Measurements from ENCODE around the gene LRSAM1. TPM values are rescaled to one million over a fixed set of nuclear protein-coding genes. Genes with fewer than 3 reads are reported as not detected.
A peak's percentile ranks its signal among the peaks of the same experiment; 100 is the strongest.

Gene LRSAM1
- total RNA-seq, 1 experiment from 2014 or later = 6.4 TPM

DNA sequence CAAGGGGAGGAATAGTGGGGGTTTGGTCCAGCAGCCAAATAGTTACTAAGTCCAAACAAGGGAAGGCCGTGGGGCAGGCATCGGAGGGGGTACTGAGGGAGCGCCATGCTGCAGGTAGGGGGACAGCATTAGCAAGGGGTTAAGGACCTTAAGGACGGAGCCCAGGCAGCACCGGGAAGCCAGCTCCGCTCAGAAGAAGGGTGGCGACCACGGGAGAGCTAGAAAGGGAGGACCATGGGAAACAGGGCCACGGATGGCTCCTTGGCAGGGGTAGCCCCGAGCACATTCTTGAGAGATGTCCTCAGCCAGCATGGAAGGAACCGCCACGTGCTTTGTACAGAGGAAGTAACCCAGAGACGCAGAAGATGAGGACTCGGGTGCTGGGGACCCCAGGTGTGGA is 84.5 kb downstream of the LRSAM1 start:
- DNase-seq (ENCODE audit: low read depth, low spot score) = no peak
- in situ Hi-C loops (cut with HindIII; ENCODE audit: low pct_unique_long_range_greater_than_20kb, low sequenced_read_pairs) = no loop called here

GRCh38 chr9:127536499-127536898 is 85.2 kb downstream of the LRSAM1 start:
- in situ Hi-C loops (cut with HindIII; ENCODE audit: low pct_unique_long_range_greater_than_20kb, low sequenced_read_pairs) = no loop called here
- no peak for DNase-seq (ENCODE audit: low read depth, low spot score)

GRCh38 chr9:127537014-127537413 is 85.7 kb downstream of the LRSAM1 start:
- no peak for DNase-seq (ENCODE audit: low read depth, low spot score)
- in situ Hi-C loops (cut with HindIII; ENCODE audit: low pct_unique_long_range_greater_than_20kb, low sequenced_read_pairs) = no loop called here

DNA sequence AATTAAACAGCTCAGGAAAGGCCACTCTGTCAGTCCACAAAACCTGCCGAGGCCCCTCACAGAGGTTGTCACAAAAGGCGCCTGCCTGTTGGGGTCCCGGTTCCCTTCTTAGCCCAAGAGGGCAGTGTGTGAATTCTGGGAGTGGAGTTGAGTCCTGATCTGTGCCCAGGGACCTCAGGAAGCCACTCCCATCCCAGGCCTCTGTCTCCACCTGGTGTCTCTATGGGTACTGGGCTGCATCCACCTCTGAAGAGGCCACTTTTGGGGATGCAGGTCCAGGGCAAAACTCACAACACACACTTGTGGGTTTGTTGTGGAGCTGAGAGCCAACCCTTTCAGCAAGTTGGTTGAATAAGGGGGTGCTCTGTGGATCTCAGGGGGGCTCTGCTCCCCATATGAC is 86.5 kb downstream of the LRSAM1 start:
- in situ Hi-C loops (cut with HindIII; ENCODE audit: low pct_unique_long_range_greater_than_20kb, low sequenced_read_pairs) = no loop called here
- DNase-seq (ENCODE audit: low read depth, low spot score) = no peak

- in situ Hi-C loops (cut with HindIII; ENCODE audit: low pct_unique_long_range_greater_than_20kb, low sequenced_read_pairs) = no loop called here
- no peak for DNase-seq (ENCODE audit: low read depth, low spot score)
These were observed 87.5 kb downstream of the LRSAM1 start for GRCh38 chr9:127538849-127539258.

GRCh38 chr9:127539259-127539981 is 88.1 kb downstream of the LRSAM1 start:
- in situ Hi-C loops (cut with HindIII; ENCODE audit: low pct_unique_long_range_greater_than_20kb, low sequenced_read_pairs) = no loop called here
- no peak for DNase-seq (ENCODE audit: low read depth, low spot score)

DNA sequence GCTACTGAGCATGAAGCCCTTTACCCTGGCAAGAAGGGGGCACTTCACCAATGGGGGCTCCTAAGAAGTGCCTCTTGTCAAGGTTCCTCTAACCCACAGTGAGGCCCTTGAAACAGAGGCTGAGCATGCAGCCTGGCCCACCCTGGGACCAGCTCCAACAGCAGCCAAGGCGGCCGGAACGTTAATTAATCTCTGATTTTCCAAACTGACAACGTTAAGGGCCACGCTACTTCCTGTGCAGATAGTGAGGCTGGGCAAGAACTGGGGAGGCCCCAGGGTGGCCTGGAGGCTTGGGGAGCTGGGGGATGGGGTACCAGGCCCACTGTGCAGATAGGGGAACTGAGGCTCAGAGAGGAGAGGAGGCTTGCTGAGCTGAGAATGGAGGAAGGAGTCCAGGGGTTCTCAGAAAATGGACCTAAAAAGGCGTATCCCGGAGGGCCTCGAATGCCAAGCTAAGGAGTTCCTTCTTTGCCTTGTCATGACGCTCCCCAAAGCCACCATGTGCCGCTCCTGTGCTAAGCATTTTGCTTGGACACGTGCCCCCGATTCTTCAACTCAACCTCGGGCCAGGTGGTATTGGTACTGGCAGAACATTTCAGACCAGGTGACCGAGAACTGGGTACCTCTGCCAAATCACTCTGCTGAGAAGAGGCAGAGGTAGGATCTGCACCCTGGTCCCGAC is 88.8 kb downstream of the LRSAM1 start:
- in situ Hi-C loops (cut with HindIII; ENCODE audit: low pct_unique_long_range_greater_than_20kb, low sequenced_read_pairs) = no loop called here
- no peak for DNase-seq (ENCODE audit: low read depth, low spot score)

DNA sequence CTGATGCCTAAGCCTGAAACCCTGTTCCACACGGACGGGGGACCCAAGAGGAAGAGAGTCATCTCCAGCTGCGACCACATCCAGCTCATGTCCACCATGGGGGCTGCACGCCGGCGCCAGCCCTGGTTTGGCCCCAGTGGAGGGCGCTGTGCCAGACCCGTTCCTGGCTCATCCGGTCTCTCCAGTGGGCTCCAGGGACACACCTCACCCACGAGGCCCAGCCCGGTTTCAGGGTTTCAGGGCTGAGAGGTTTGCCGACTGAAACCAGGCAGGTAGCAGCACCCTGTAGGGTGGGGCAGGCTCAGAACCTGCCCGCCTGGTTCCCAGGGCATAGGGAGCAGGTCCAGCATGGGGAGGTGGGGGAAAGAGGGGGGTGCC is 89.3 kb downstream of the LRSAM1 start:
- in situ Hi-C loops (cut with HindIII; ENCODE audit: low pct_unique_long_range_greater_than_20kb, low sequenced_read_pairs) = no loop called here
- DNase-seq (ENCODE audit: low read depth, low spot score) = no peak

DNA sequence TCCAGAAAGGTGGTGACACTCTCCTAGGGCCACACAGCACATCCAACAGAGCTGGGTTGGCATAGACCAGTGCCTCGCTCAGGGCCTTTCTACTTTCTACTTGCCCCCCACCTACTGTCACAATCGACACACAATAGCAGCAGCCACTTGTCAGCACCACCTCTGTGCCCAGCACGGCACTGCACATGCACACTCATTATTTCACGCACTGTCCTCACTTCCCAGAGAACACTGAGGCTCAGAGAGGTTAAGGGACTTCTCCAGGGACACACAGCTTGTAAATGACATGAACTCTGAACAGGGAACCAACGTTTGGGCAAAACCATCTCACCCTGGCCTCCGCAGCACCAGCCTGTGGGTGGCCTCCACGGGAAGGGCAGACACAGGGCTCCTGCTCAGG is 89.9 kb downstream of the LRSAM1 start:
- DNase-seq (ENCODE audit: low read depth, low spot score) = no peak
- in situ Hi-C loops (cut with HindIII; ENCODE audit: low pct_unique_long_range_greater_than_20kb, low sequenced_read_pairs) = no loop called here

- in situ Hi-C loops (cut with HindIII; ENCODE audit: low pct_unique_long_range_greater_than_20kb, low sequenced_read_pairs) = no loop called here
- DNase-seq (ENCODE audit: low read depth, low spot score) = no peak
These were observed 90.6 kb downstream of the LRSAM1 start for GRCh38 chr9:127541865-127542264.

GRCh38 chr9:127543221-127543620 is 91.9 kb downstream of the LRSAM1 start:
- in situ Hi-C loops (cut with HindIII; ENCODE audit: low pct_unique_long_range_greater_than_20kb, low sequenced_read_pairs) = no loop called here
- no peak for DNase-seq (ENCODE audit: low read depth, low spot score)

DNA sequence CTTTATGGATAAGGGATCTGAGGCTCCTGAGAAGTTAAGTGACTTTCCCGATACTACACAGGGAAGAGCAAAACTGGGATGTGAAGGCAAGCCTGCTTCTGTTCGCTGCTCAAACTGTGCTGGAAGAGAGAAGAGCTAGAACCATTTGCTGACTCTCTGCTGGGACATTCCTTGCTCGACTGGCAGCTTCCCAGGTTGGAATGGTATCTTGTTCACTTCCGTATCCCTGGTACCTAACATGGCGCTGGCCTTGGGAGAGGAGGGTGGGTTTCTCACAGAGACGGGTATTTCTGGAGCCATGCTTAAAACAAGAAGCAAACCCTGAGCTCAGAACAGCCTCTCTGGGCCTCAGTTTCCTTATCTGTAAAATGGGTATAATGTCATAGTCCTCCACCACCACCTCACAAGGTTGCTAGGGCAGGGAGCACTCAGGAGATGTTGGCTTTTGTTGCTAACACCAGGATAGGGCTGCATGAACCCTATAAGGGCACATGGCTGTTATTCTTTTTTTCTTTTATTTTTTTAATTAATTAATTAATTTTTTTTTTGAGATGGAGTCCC is 92.7 kb downstream of the LRSAM1 start:
- in situ Hi-C loops (cut with HindIII; ENCODE audit: low pct_unique_long_range_greater_than_20kb, low sequenced_read_pairs) = no loop called here

GRCh38 chr9:127545196-127546124 is 94.2 kb downstream of the LRSAM1 start:
- in situ Hi-C loops (cut with HindIII; ENCODE audit: low pct_unique_long_range_greater_than_20kb, low sequenced_read_pairs) = no loop called here
- DNase-seq (ENCODE audit: low read depth, low spot score) = peak; percentile 82

More for the DNA sequence above, 92.7 kb downstream of the LRSAM1 start:
- no peak for DNase-seq (ENCODE audit: low read depth, low spot score)

DNA sequence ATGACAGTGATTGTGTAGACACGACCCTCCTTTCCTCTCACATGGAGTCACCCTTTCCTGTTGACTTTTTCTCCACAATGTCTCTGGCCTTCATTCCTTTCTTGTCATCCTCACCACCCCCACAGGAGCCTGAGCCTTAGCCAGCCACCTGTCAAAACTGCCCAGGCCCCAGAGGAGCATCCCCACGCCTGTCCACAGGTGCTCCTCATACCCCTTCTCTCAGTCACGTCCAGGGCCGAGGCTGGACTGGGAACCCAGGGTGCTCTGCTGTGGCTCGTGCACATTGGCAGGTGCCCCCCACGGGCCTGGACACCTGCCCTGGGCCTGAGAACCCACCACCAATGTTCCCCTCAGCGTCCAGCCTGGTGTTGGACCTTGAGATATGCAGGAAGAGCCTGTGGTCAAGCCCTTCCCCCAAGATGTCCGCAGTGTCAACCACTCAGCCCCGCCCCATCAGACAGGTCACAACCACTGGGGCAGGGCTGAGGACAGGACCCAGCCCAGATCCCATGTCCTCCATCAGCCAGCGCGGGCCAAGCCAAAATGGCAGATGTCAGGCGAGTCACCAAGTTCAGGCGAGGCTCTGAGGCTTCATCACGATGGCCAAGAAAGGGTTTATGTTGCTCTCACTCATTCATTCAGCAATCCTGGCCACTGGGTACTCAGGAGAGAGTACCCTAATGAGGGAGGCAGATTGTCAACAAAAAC is 95.0 kb downstream of the LRSAM1 start:
- in situ Hi-C loops (cut with HindIII; ENCODE audit: low pct_unique_long_range_greater_than_20kb, low sequenced_read_pairs) = no loop called here
- DNase-seq (ENCODE audit: low read depth, low spot score) = no peak

DNA sequence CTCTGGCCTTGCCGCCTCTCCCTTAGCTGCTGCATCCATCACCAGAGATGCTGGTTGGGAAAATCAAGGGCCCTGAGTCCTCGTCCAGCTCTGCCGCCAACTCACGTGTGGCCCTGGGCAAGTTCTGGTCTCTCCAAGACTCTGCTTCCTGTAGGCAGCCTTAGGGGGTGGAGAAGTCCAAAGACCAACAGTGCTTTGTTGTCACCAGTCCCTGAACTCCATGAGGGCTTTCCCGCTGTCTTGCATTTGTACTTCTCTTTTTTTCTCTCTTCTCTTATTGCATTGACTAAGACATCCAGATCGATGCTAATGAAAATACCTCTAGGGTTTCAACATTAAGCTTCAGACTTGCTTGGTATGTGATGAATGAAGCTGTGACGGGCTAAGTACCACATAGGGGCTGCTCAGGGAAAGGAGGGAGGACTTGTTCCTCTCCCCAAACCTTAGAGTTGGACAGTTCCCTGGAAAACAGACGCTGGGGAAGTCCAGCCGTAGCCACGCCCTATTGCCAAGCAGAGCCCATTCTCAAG is 97.1 kb downstream of the LRSAM1 start:
- in situ Hi-C loops (cut with HindIII; ENCODE audit: low pct_unique_long_range_greater_than_20kb, low sequenced_read_pairs) = no loop called here

DNA sequence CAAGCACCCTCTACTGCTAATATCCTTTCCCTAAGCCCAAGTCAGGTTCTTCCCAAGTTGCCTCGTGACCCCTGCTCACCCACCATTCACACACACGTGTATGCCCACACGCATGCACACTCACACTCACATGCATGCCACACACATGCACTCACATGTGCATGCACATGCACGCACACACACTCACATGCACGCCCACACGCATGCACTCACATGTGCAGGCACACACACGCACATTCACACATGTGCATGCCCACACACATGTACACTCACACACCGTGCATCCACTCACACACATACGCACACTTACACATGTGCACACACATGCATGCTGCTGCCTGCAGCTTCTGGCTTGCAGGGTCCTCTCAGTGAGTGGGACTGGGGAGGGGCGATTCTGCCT is 97.9 kb downstream of the LRSAM1 start:
- in situ Hi-C loops (cut with HindIII; ENCODE audit: low pct_unique_long_range_greater_than_20kb, low sequenced_read_pairs) = no loop called here
- DNase-seq (ENCODE audit: low read depth, low spot score) = no peak

More for the DNA sequence above, 97.1 kb downstream of the LRSAM1 start:
- DNase-seq (ENCODE audit: low read depth, low spot score) = no peak

- DNase-seq (ENCODE audit: low read depth, low spot score) = no peak
- in situ Hi-C loops (cut with HindIII; ENCODE audit: low pct_unique_long_range_greater_than_20kb, low sequenced_read_pairs) = no loop called here
These were observed 98.4 kb downstream of the LRSAM1 start for GRCh38 chr9:127549751-127550150.

Data from SK-MEL-5 (cell line).